K562 (cell line): ENCODE data around the gene PSMB7. TPM values are rescaled to one million over a fixed set of nuclear protein-coding genes. Genes with fewer than 3 reads are reported as not detected.

Experiments
- ARHGAP35 ChIP-seq: fragments of 450-650 bp; IDR thresholded peaks from 2 replicates; pipeline ENCODE4 v1.6.1; 2018; ENCODE audit not compliant: partially characterized antibody
- C11orf30 ChIP-seq: fragments of 450-650 bp; IDR thresholded peaks from 2 replicates; pipeline ENCODE4 v1.6.1; 2016; ENCODE audit warnings: low read depth, mild to moderate bottlenecking
- CBFA2T2 ChIP-seq: fragments of 450-650 bp; conservative IDR thresholded peaks from 2 replicates; pipeline ENCODE4 v1.6.1; 2017; ENCODE audit warnings: mild to moderate bottlenecking
- CREB1 ChIP-seq, 2 experiments: sonication (generic) in 1 of 2; formaldehyde crosslinking in 1 of 2; IDR thresholded peaks; 2 replicates each; pipeline versions ENCODE4 v1.6.1 to v1.8.0; 2012 to 2022; ENCODE audit warnings: inconsistent platforms in 1 of 2, mild to moderate bottlenecking in 1 of 2, missing genetic modification reagents in 1 of 2, moderate library complexity in 1 of 2
- DIDO1 ChIP-seq: fragments of 450-650 bp; IDR thresholded peaks from 2 replicates; pipeline ENCODE4 v1.6.1; 2016; ENCODE audit warnings: low read depth, missing biosample characterization, missing genetic modification characterization
- HMBOX1 ChIP-seq: sonication (generic); IDR thresholded peaks from 2 replicates; pipeline ENCODE4 v1.6.1; 2016
- IFI16 ChIP-seq: fragments of 250-450 bp; sonication (Bioruptor Pico); IDR thresholded peaks from 2 replicates; pipeline ENCODE4 v2.1.2; 2022; ENCODE audit warnings: mild to moderate bottlenecking, inconsistent platforms
- KHSRP ChIP-seq: fragments of 450-650 bp; IDR thresholded peaks from 2 replicates; pipeline ENCODE4 v1.6.1; 2017
- LEF1 ChIP-seq: fragments of 450-650 bp; IDR thresholded peaks from 2 replicates; pipeline ENCODE4 v1.6.1; 2016; ENCODE audit warnings: mild to moderate bottlenecking
- MCM2 ChIP-seq: fragments of 450-650 bp; IDR thresholded peaks from 2 replicates; pipeline ENCODE4 v1.6.1; 2017; ENCODE audit warnings: low read depth, mild to moderate bottlenecking
- MEF2D ChIP-seq: conservative IDR thresholded peaks from 2 replicates; pipeline ENCODE4 v1.6.1; 2016; ENCODE audit warnings: low read depth, missing genetic modification characterization, missing compliant biosample characterization
- NFIC ChIP-seq: fragments of 450-650 bp; IDR thresholded peaks from 2 replicates; pipeline ENCODE4 v1.6.1; 2017; ENCODE audit warnings: mild to moderate bottlenecking, inconsistent platforms
- NR4A1 ChIP-seq, 2 experiments: fragments of 250-450 bp in 1 of 2; fragments of 450-650 bp in 1 of 2; sonication (Bioruptor Pico) in 1 of 2; IDR thresholded peaks; 2 replicates each; pipeline versions ENCODE4 v1.4.0 to v1.6.1; 2016 to 2020; ENCODE audit warnings: mild to moderate bottlenecking in 2 of 2, missing compliant biosample characterization in 1 of 2, missing genetic modification characterization in 1 of 2, moderate library complexity in 1 of 2
- NUFIP1 ChIP-seq: fragments of 450-650 bp; IDR thresholded peaks from 2 replicates; pipeline ENCODE4 v1.6.1; 2018; ENCODE audit not compliant: partially characterized antibody
- PHF21A ChIP-seq: fragments of 450-650 bp; IDR thresholded peaks from 2 replicates; pipeline ENCODE4 v1.6.1; 2017; ENCODE audit warnings: low read depth, borderline replicate concordance
- RFX7 ChIP-seq: fragments of 250-450 bp; sonication (Bioruptor Pico); IDR thresholded peaks from 2 replicates; pipeline ENCODE4 v1.5.1; 2021; ENCODE audit warnings: mild to moderate bottlenecking
- SMAD2 ChIP-seq: fragments of 150-350 bp; IDR thresholded peaks from 2 replicates; pipeline ENCODE4 v1.6.1; 2014; ENCODE audit warnings: low read depth, mild to moderate bottlenecking, low read length
- SMARCA4 ChIP-seq: fragments of 450-650 bp; IDR thresholded peaks from 2 replicates; pipeline ENCODE4 v1.6.1; 2016
- SMARCE1 ChIP-seq: fragments of 450-650 bp; IDR thresholded peaks from 2 replicates; pipeline ENCODE4 v1.7.1; 2016; ENCODE audit warnings: mild to moderate bottlenecking
- TAF1 ChIP-seq: IDR thresholded peaks from 2 replicates; pipeline ENCODE4 v1.6.1; 2011; ENCODE audit warnings: mild to moderate bottlenecking, low read length, moderate library complexity; ENCODE audit not compliant: insufficient read depth, control insufficient read depth, severe bottlenecking; ENCODE audit errors: extremely low read depth
- TCFL5 ChIP-seq: fragments of 250-450 bp; sonication (Bioruptor Pico); conservative IDR thresholded peaks from 2 replicates; pipeline ENCODE4 v1.6.1; 2021; ENCODE audit warnings: mild to moderate bottlenecking, moderate library complexity, matching md5 sums
- TGIF2 ChIP-seq: sonication (generic); formaldehyde crosslinking; IDR thresholded peaks from 2 replicates; pipeline ENCODE4 v1.8.1; 2022; ENCODE audit warnings: mild to moderate bottlenecking, missing genetic modification reagents, moderate library complexity
- ZBTB17 ChIP-seq: fragments of 450-650 bp; formaldehyde crosslinking; IDR thresholded peaks from 2 replicates; pipeline ENCODE4 v1.4.0; 2020; ENCODE audit warnings: mild to moderate bottlenecking
- ZBTB34 ChIP-seq: fragments of 250-450 bp; sonication (Bioruptor Pico); IDR thresholded peaks from 2 replicates; pipeline ENCODE4 v1.8.0; 2021; ENCODE audit warnings: mild to moderate bottlenecking, moderate library complexity
- ZBTB7A ChIP-seq: IDR thresholded peaks from 2 replicates; pipeline ENCODE4 v1.6.1; 2011; ENCODE audit warnings: low read depth, mild to moderate bottlenecking, low read length, moderate library complexity, borderline replicate concordance; ENCODE audit not compliant: control insufficient read depth
- ZNF133 ChIP-seq: fragments of 250-450 bp; sonication (Bioruptor Pico); IDR thresholded peaks from 2 replicates; pipeline ENCODE4 v1.4.0; 2020; ENCODE audit warnings: mild to moderate bottlenecking
- ZNF197 ChIP-seq: fragments of 200-800 bp; sonication (Bioruptor generic); IDR thresholded peaks from 2 replicates; pipeline ENCODE4 v1.6.1; 2016; ENCODE audit warnings: low read depth, missing genetic modification characterization, missing compliant biosample characterization
- polyA plus RNA-seq, 8 experiments: library from polyadenylated mRNA; depleted of rRNA in 4 of 8; stranded (reverse) in 5 of 8; unstranded in 3 of 8; fragments of >200 nt; fragmentation: Nextera tagmentation in 2 of 8; fragmentation: Illumina TruSeq in 1 of 8; extraction: Ambion mirVana in 2 of 8; extraction: Trizol in 1 of 8; gene quantifications; 2 replicates each; pipeline versions ENCODE4 v1.2.1 to v1.2.3, GENCODE V29; 2011 to 2014; ENCODE audit warnings: inconsistent platforms in 1 of 8, missing spikeins in 1 of 8
- total RNA-seq, 7 experiments: library from RNA; depleted of rRNA in 6 of 7; stranded (reverse); fragments of >200 nt in 6 of 7; fragmentation: Illumina TruSeq in 2 of 7; extraction: Trizol in 2 of 7; gene quantifications; 2 replicates each; pipeline versions ENCODE4 v1.2.1 to v1.2.3, GENCODE V29; 2011 to 2021; ENCODE audit warnings: low replicate concordance in 1 of 7

Gene PSMB7
- total and polyA plus RNA-seq, 9 of the 15 experiments (the other 6 are each of a cell fraction or from before 2014, with no cell fraction given), result 321 to 978 (median 407) TPM

- TF ChIP-seq SMARCE1 (peak; percentile 29; the same call in 1 of the 2 replicates), CREB1 (IDR thresholded peaks at IDR 0.05) (no peak), CREB1 (CRISPR knock-in tag; IDR thresholded peaks at IDR 0.05) (no peak), RFX7 (CRISPR knock-in tag) (no peak), ZBTB34 (CRISPR knock-in tag) (no peak), SMAD2 (no peak), IFI16 (no peak), HMBOX1 (no peak), ZNF133 (CRISPR knock-in tag) (no peak), CBFA2T2 (no peak; the same call in 1 of the 2 replicates), NUFIP1 (no peak), ARHGAP35 (no peak), ZNF197 (CRISPR knock-in tag) (no peak), SMARCA4 (peak; percentile 60; the same call in 1 of the 2 replicates), TAF1 (no peak), LEF1 (peak; percentile 85), ZBTB17 (CRISPR knock-in tag) (no peak), DIDO1 (no peak), MCM2 (no peak), PHF21A (no peak), TCFL5 (no peak), C11orf30 (no peak), MEF2D (tag) (no peak), ZBTB7A (peak; percentile 59; the same call in 1 of the 2 replicates), NFIC (no peak), TGIF2 (no peak), NR4A1 (CRISPR knock-in tag; IDR thresholded peaks at IDR 0.05) (no peak), NR4A1 (tag; IDR thresholded peaks at IDR 0.05) (no peak), KHSRP (no peak)
These were observed 92.4 kb downstream of the PSMB7 start (continued) for GRCh38 chr9:124322618-124323432.
